Colonic mucosa (tissue), 4 donors: ENCODE data around the gene OR52W1. TPM values are rescaled to one million over a fixed set of nuclear protein-coding genes. Genes with fewer than 3 reads are reported as not detected.

Source experiments
- DNase-seq: peaks from one replicate; pipeline ENCODE4 v3.0.0-alpha.2; 2020
- H3K27ac ChIP-seq: fragments of 200-600 bp; one replicate; pipeline ENCODE4 v1.8.0; 2021
- H3K27me3 ChIP-seq: fragments of 200-600 bp; one replicate; pipeline ENCODE4 v1.8.0; 2021
- H3K36me3 ChIP-seq: fragments of 200-600 bp; one replicate; pipeline ENCODE4 v1.8.0; 2021
- H3K4me1 ChIP-seq: fragments of 200-600 bp; one replicate; pipeline ENCODE4 v1.8.0; 2021; ENCODE audit warnings: mild to moderate bottlenecking
- H3K4me3 ChIP-seq: fragments of 200-600 bp; one replicate; pipeline ENCODE4 v1.8.0; 2021
- H3K9ac ChIP-seq, 2 donors: one replicate each; pipeline ENCODE4 v1.7.0; 2013; ENCODE audit warnings: control low read depth in 2 of 2, low read depth in 2 of 2, low read length in 2 of 2
- H3K9me3 ChIP-seq: fragments of 200-600 bp; one replicate; pipeline ENCODE4 v1.8.0; 2021
- intact Hi-C: fragments of 100-400 bp; cut with DNase I; formaldehyde crosslinking; loops from one replicate; pipeline ENCODE4 v1.14.1; 2022
- total RNA-seq, 2 donors: library from RNA; stranded (reverse); fragmentation: NEBNext Ultra II Directional in 1 of 2; extraction: Animal tissue kit (Norgen Biotek cat#: 25700) in 1 of 2; gene quantifications; one replicate each; pipeline ENCODE4 v1.2.1, GENCODE V29; 2021
- TF ChIP-seq, protein P1 (sequence below): fragments of 200-600 bp; IDR thresholded peaks from one replicate; pipeline ENCODE4 v1.8.0; 2022; ENCODE audit warnings: antibody characterized with exemption, mild to moderate bottlenecking
- donor health status: healthy.
- donor health status: DM: no; HTN: no; CAD: no.
- donor health status: DM: no; HTN: no; CAD: no.

OR52W1 gene
- total RNA-seq, 2 donors from 2014 or later: not detected

DNA sequence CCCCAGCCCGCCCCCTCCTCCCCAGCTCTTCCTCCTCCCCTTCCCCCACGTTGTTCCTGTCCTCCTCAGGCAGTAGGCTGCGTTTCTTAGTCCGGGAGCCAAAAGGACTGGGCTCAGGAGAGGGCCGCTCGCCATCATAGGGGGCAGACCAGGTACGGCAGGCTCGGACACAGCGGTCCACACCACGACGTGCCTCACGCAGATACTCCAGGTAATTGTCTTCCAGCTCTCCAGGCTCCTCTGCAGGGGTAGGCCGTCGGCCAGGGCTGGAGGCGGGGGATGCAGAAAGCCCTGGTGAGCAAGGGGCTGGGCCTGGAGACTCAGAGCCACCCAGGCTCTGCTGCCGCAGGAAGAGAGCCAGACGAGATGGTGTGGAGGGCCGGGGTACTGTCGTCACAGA lies 18.7 kb downstream of the OR52W1 start:
- no peak overlapping the region for H3K9ac ChIP-seq
- H3K4me3 ChIP-seq: no peak overlapping the region
- intact Hi-C loops: no loop called here
- H3K27me3 ChIP-seq: no peaks in the 10 kb centered on the region
- no peak for DNase-seq
- H3K27ac ChIP-seq: no peak overlapping the region
- H3K4me1 ChIP-seq: no peaks in the 10 kb centered on the region
- no peaks in the 10 kb centered on the region for H3K9me3 ChIP-seq
- H3K36me3 ChIP-seq: peaks cover 30% of the 10 kb centered on the region
- TF ChIP-seq, protein P1, sequence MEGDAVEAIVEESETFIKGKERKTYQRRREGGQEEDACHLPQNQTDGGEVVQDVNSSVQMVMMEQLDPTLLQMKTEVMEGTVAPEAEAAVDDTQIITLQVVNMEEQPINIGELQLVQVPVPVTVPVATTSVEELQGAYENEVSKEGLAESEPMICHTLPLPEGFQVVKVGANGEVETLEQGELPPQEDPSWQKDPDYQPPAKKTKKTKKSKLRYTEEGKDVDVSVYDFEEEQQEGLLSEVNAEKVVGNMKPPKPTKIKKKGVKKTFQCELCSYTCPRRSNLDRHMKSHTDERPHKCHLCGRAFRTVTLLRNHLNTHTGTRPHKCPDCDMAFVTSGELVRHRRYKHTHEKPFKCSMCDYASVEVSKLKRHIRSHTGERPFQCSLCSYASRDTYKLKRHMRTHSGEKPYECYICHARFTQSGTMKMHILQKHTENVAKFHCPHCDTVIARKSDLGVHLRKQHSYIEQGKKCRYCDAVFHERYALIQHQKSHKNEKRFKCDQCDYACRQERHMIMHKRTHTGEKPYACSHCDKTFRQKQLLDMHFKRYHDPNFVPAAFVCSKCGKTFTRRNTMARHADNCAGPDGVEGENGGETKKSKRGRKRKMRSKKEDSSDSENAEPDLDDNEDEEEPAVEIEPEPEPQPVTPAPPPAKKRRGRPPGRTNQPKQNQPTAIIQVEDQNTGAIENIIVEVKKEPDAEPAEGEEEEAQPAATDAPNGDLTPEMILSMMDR: no peak

DNA sequence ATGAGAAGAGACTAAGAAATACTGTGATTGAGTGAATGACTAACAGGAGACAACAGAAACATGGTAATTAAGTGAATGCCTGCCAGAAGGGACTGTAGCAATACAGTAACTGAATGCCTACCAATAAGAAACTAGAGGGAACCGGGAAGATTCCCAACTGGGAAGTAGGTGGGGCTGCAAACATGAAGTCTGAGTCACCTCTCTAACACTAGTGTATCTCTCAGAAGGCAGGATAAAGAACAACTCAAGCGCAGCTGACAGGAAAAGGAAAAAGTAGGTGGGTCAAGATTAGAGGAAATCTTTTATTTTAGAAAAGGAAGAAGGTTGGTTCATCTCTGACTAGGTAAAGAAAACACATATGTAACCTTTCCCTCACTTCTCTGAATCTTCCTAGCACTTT lies 20.3 kb downstream of the OR52W1 start:
- Histone ChIP-seq H3K9me3 (no peaks in the 10 kb centered on the region), H3K27ac (peak overlapping the region; percentile 73), H3K36me3 (peaks cover 47% of the 10 kb centered on the region), H3K4me3 (no peak overlapping the region), H3K4me1 (no peaks in the 10 kb centered on the region), H3K9ac (no peak overlapping the region), H3K27me3 (no peaks in the 10 kb centered on the region)
- TF ChIP-seq, protein P1: no peak
- intact Hi-C loops: no loop called here
- DNase-seq: peak; percentile 58

DNA sequence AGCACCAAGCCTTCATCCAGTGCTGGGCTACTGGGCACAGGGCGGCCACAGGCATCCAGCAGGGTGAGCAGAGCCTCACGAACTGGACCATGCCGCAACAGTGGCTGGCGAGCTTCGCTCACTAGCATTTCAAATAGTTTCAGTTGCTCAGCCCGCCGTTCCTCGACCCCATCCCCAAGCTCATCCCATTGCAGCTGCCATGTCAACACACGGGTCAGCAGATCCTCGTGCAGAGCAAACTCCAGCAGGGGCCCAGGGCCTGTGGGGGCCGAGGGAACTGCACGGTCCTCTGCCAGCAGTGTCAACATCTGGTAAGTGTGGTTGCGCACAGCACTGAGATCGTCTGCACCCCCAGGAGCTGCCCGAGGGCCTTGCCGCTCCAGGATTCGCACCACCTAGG lies 24.8 kb downstream of the OR52W1 start:
- DNase-seq: no peak
- no peak overlapping the region for H3K9ac ChIP-seq
- TF ChIP-seq, protein P1: no peak
- intact Hi-C loops: no loop called here
- no peak overlapping the region for H3K4me3 ChIP-seq
- H3K36me3 ChIP-seq: peaks cover 30% of the 10 kb centered on the region
- no peak overlapping the region for H3K27ac ChIP-seq
- no peaks in the 10 kb centered on the region for H3K27me3 ChIP-seq
- H3K4me1 ChIP-seq: peaks cover 15% of the 10 kb centered on the region
- no peaks in the 10 kb centered on the region for H3K9me3 ChIP-seq

DNA sequence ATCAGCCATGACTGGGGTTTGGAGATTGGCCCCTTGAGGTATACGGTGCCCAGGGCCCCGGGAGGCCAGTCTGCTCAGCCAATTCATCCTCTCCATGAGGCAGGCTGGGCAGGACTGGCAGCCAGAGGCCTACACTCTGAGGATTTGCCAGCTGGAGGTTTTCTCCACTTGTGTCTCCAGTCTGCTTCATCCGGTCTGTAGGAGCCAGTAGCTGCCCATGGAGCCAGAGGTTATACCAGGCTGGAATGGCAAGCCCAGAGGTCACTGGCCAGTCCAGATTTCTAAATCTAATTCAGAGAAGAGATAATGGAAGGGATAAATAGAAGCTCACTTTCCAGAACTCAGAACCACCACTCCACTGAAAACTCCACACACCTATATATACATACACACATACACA lies 25.4 kb downstream of the OR52W1 start:
- Histone ChIP-seq H3K27me3 (no peaks in the 10 kb centered on the region), H3K9me3 (no peaks in the 10 kb centered on the region), H3K4me1 (peaks cover 15% of the 10 kb centered on the region), H3K9ac (no peak overlapping the region), H3K27ac (no peak overlapping the region), H3K4me3 (no peak overlapping the region), H3K36me3 (peaks cover 30% of the 10 kb centered on the region)
- TF ChIP-seq, protein P1: no peak
- intact Hi-C loops: no loop called here
- DNase-seq: no peak

DNA sequence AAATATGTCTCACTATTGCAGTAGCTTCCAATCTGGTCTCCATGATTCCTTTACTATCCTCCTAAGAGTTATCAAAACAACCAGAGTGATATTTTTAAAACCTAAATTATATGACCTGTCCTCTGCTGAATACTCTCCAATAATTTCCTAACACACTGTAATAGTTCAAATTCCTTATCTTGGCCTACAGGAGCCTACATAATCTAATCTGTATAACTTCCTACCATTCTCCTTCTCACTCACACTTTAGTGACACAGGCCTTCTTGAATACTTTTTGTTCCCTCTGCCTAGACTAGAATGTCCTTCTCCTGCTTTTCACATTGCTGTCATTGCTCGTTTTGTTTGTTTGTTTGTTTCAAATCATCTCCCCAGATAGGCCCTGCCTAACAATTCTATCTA lies 26.0 kb downstream of the OR52W1 start:
- TF ChIP-seq, protein P1: no peak
- no peak overlapping the region for H3K4me3 ChIP-seq
- H3K36me3 ChIP-seq: peaks cover 30% of the 10 kb centered on the region
- peaks cover 15% of the 10 kb centered on the region for H3K4me1 ChIP-seq
- H3K27me3 ChIP-seq: no peaks in the 10 kb centered on the region
- intact Hi-C loops: no loop called here
- no peak overlapping the region for H3K9ac ChIP-seq
- H3K27ac ChIP-seq: no peak overlapping the region
- no peak for DNase-seq
- H3K9me3 ChIP-seq: no peaks in the 10 kb centered on the region

DNA sequence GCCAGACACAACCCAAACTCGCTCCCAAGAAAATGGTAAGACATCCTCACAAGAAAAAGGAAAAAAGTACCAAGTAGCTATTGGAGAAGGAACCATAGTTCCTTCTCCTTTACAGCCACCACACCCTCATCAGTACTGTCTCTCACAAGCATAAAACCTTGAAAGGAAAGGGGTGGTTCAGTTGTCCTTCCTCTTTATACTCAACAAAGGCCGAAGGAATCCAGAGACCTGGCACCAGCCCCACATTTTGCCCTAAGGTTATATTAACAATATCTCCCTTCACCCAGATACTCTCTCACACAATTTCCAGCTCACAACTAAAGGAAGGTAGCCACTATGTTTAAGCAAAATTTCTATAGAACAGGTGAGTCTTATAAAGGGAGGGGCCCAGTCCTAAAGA lies 26.9 kb downstream of the OR52W1 start:
- peaks cover 15% of the 10 kb centered on the region for H3K4me1 ChIP-seq
- TF ChIP-seq, protein P1: no peak
- intact Hi-C loops: no loop called here
- no peak overlapping the region for H3K4me3 ChIP-seq
- peak; percentile 58 for DNase-seq
- H3K9ac ChIP-seq: no peak overlapping the region
- no peaks in the 10 kb centered on the region for H3K27me3 ChIP-seq
- no peaks in the 10 kb centered on the region for H3K9me3 ChIP-seq
- peaks cover 30% of the 10 kb centered on the region for H3K36me3 ChIP-seq
- peak overlapping the region; percentile 68 for H3K27ac ChIP-seq
